SK-N-MC (cell line): ENCODE results near the gene PPM1L.

Experiments used
- DNase-seq: peaks from one replicate; pipeline ENCODE4 v3.0.0-alpha.2; 2011; ENCODE audit warnings: low read depth, low spot score
- H3K27ac ChIP-seq: fragments of 200-600 bp; sonication (generic); 2 replicates; pipeline ENCODE4 v1.5.1; 2016; ENCODE audit warnings: mixed run types
- H3K36me3 ChIP-seq: fragments of 200-600 bp; sonication (generic); 2 replicates; pipeline ENCODE4 v1.6.1; 2017; ENCODE audit warnings: antibody characterized with exemption, low read length, mixed read lengths; ENCODE audit not compliant: insufficient read depth
- H3K4me3 ChIP-seq: fragments of 200-600 bp; sonication (generic); 2 replicates; pipeline ENCODE4 v1.5.1; 2016
- H3K9ac ChIP-seq: fragments of 200-600 bp; sonication (generic); 2 replicates; pipeline ENCODE4 v1.8.0; 2017; ENCODE audit warnings: mixed run types, mixed read lengths; ENCODE audit not compliant: insufficient read length
- H3K9me3 ChIP-seq: fragments of 200-600 bp; sonication (generic); 2 replicates; pipeline ENCODE4 v1.6.1; 2017; ENCODE audit warnings: low read depth, mild to moderate bottlenecking, antibody characterized with exemption, low read length, moderate library complexity, mixed read lengths
- EZH2 ChIP-seq: fragments of 200-600 bp; sonication (generic); IDR thresholded peaks from one replicate; pipeline ENCODE4 v1.6.1; 2017; ENCODE audit warnings: antibody characterized with exemption
- FOXP2 ChIP-seq: optimal IDR thresholded peaks from 2 replicates; pipeline ENCODE3; 2011; ENCODE audit warnings: mild to moderate bottlenecking, moderate library complexity; ENCODE audit not compliant: insufficient read depth; ENCODE audit errors: extremely low read length, control extremely low read depth
- POLR2AphosphoS5 ChIP-seq: IDR thresholded peaks from 2 replicates; pipeline ENCODE4 v1.6.1; 2012; ENCODE audit warnings: mild to moderate bottlenecking, low read depth, low read length, borderline replicate concordance

The PPM1L gene

DNA sequence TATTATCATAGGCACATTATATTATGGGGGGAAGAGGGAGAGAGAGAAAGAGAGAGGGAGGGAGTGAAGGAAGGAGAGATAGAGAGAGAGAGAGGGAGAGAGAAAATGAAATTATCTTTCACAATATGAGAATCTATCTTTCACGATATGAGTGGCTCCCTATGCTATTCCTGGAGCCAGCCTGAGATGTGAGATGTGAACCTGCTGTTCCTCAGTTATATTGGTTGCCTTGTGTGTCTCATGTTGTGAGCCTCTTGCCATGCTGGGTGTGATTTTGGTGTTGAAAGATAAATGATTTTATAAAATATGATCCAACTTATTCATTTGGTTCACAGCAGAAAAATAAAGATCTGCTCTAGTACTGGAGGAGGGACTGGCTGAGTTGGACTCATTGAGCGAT, 148.7 kb downstream of the PPM1L start:
- Histone ChIP-seq H3K4me3 (no peak overlapping the region), H3K36me3 (no peaks in the 10 kb centered on the region), H3K9ac (no peak overlapping the region), H3K27ac (no peak overlapping the region), H3K9me3 (no peaks in the 10 kb centered on the region)
- DNase-seq = no peak
- no peak for TF ChIP-seq POLR2AphosphoS5
- TF ChIP-seq FOXP2 = no peak
- no peak for TF ChIP-seq EZH2

GRCh38 chr3:160906646-160907045, 150.6 kb downstream of the PPM1L start:
- Histone ChIP-seq H3K36me3 (no peaks in the 10 kb centered on the region), H3K9ac (no peak overlapping the region), H3K4me3 (no peak overlapping the region), H3K9me3 (no peaks in the 10 kb centered on the region), H3K27ac (no peak overlapping the region)
- no peak for DNase-seq
- TF ChIP-seq FOXP2 = no peak
- no peak for TF ChIP-seq POLR2AphosphoS5
- no peak for TF ChIP-seq EZH2

- Histone ChIP-seq H3K4me3 (no peak overlapping the region), H3K36me3 (no peaks in the 10 kb centered on the region), H3K27ac (no peak overlapping the region), H3K9ac (no peak overlapping the region), H3K9me3 (no peaks in the 10 kb centered on the region)
- TF ChIP-seq POLR2AphosphoS5 (no peak), EZH2 (no peak), FOXP2 (no peak)
- no peak for DNase-seq
Measured at GRCh38 chr3:160909917-160910316, 153.9 kb downstream of the PPM1L start.

- Histone ChIP-seq H3K27ac (no peak overlapping the region), H3K9me3 (no peaks in the 10 kb centered on the region), H3K4me3 (no peak overlapping the region), H3K9ac (no peak overlapping the region), H3K36me3 (no peaks in the 10 kb centered on the region)
- no peak for DNase-seq
- TF ChIP-seq EZH2 (no peak), POLR2AphosphoS5 (no peak), FOXP2 (no peak)
Measured at GRCh38 chr3:160911411-160911810, 155.4 kb downstream of the PPM1L start.

- no peaks in the 10 kb centered on the region for H3K9me3 ChIP-seq
- no peak overlapping the region for H3K27ac ChIP-seq
- TF ChIP-seq FOXP2 = no peak
- TF ChIP-seq EZH2 = no peak
- TF ChIP-seq POLR2AphosphoS5 = no peak
Measured at GRCh38 chr3:160916472-160916871, 160.4 kb downstream of the PPM1L start.

GRCh38 chr3:160919942-160920341, 163.9 kb downstream of the PPM1L start:
- DNase-seq = no peak
- no peaks in the 10 kb centered on the region for H3K9me3 ChIP-seq
- H3K36me3 ChIP-seq = no peaks in the 10 kb centered on the region
- no peak for TF ChIP-seq EZH2
- TF ChIP-seq FOXP2 = no peak
- no peak for TF ChIP-seq POLR2AphosphoS5
- H3K9ac ChIP-seq = no peak overlapping the region
- H3K27ac ChIP-seq = no peak overlapping the region
- H3K4me3 ChIP-seq = no peak overlapping the region

More at GRCh38 chr3:160916472-160916871, 160.4 kb downstream of the PPM1L start:
- Histone ChIP-seq H3K9ac (no peak overlapping the region), H3K36me3 (no peaks in the 10 kb centered on the region), H3K4me3 (no peak overlapping the region)
- DNase-seq = no peak

- TF ChIP-seq FOXP2 (no peak), POLR2AphosphoS5 (no peak), EZH2 (no peak)
- Histone ChIP-seq H3K27ac (no peak overlapping the region), H3K9me3 (no peaks in the 10 kb centered on the region), H3K36me3 (no peaks in the 10 kb centered on the region), H3K4me3 (no peak overlapping the region), H3K9ac (no peak overlapping the region)
- no peak for DNase-seq
Measured at GRCh38 chr3:160921020-160921635, 165.1 kb downstream of the PPM1L start.

DNA sequence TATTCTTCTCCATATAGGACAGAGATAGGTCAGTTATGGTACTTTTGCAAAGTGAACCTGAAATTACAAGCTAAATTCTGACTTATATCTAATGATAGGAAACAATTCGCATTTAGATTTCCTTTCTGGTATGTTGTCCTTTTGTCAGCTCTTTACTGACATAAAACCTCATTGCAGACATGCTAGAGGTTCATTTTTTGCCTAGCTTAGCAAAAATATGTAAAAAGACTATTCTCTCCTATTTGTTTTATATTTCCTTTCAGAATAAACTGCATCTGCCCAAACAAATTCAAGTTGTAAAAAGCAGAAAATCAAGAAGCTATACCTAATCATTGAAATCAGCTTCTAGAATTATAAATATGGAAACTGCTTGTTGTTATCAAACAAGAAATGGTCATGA, 168.7 kb downstream of the PPM1L start:
- H3K36me3 ChIP-seq = no peaks in the 10 kb centered on the region
- no peak overlapping the region for H3K4me3 ChIP-seq
- no peak overlapping the region for H3K27ac ChIP-seq
- TF ChIP-seq FOXP2 = no peak
- TF ChIP-seq POLR2AphosphoS5 = no peak
- DNase-seq = no peak
- no peak overlapping the region for H3K9ac ChIP-seq
- no peaks in the 10 kb centered on the region for H3K9me3 ChIP-seq

DNA sequence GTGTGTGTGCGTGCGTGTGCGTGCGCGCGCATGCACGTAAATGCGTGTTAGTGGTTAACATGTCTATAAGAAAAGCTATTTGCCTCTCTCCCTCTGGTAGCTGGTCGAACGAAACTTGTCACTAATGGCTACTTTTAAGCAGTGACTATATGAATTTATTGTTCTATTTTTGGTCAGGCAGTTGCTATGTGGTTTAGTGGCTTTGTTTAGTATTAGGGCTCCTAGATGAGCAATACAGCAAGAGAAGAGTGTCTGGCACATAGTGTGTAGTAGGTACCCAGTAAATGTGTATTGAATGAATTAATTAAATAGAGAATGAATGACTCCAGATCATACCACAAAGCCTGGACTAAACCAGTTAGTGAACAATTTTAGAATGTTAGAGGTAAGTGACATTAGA, 171.6 kb downstream of the PPM1L start:
- Histone ChIP-seq H3K9ac (no peak overlapping the region), H3K4me3 (no peak overlapping the region), H3K9me3 (no peaks in the 10 kb centered on the region), H3K27ac (no peak overlapping the region), H3K36me3 (no peaks in the 10 kb centered on the region)
- no peak for TF ChIP-seq FOXP2
- no peak for TF ChIP-seq POLR2AphosphoS5
- TF ChIP-seq EZH2 = no peak
- DNase-seq = no peak
